SK-N-MC (cell line): Measurements from ENCODE around the gene CSNK1E.
A peak's percentile ranks its signal among the peaks of the same experiment; 100 is the strongest.

ENCODE experiments used
- DNase-seq: peaks from one replicate; pipeline ENCODE4 v3.0.0-alpha.2; 2011; ENCODE audit warnings: low read depth, low spot score
- H3K27ac ChIP-seq: fragments of 200-600 bp; sonication (generic); 2 replicates; pipeline ENCODE4 v1.5.1; 2016; ENCODE audit warnings: mixed run types
- H3K36me3 ChIP-seq: fragments of 200-600 bp; sonication (generic); 2 replicates; pipeline ENCODE4 v1.6.1; 2017; ENCODE audit warnings: antibody characterized with exemption, low read length, mixed read lengths; ENCODE audit not compliant: insufficient read depth
- H3K4me3 ChIP-seq: fragments of 200-600 bp; sonication (generic); 2 replicates; pipeline ENCODE4 v1.5.1; 2016
- H3K9ac ChIP-seq: fragments of 200-600 bp; sonication (generic); 2 replicates; pipeline ENCODE4 v1.8.0; 2017; ENCODE audit warnings: mixed run types, mixed read lengths; ENCODE audit not compliant: insufficient read length
- H3K9me3 ChIP-seq: fragments of 200-600 bp; sonication (generic); 2 replicates; pipeline ENCODE4 v1.6.1; 2017; ENCODE audit warnings: low read depth, mild to moderate bottlenecking, antibody characterized with exemption, low read length, moderate library complexity, mixed read lengths
- EZH2 ChIP-seq: fragments of 200-600 bp; sonication (generic); IDR thresholded peaks from one replicate; pipeline ENCODE4 v1.6.1; 2017; ENCODE audit warnings: antibody characterized with exemption
- FOXP2 ChIP-seq: optimal IDR thresholded peaks from 2 replicates; pipeline ENCODE3; 2011; ENCODE audit warnings: mild to moderate bottlenecking, moderate library complexity; ENCODE audit not compliant: insufficient read depth; ENCODE audit errors: extremely low read length, control extremely low read depth
- POLR2AphosphoS5 ChIP-seq: IDR thresholded peaks from 2 replicates; pipeline ENCODE4 v1.6.1; 2012; ENCODE audit warnings: mild to moderate bottlenecking, low read depth, low read length, borderline replicate concordance

Gene CSNK1E

DNA sequence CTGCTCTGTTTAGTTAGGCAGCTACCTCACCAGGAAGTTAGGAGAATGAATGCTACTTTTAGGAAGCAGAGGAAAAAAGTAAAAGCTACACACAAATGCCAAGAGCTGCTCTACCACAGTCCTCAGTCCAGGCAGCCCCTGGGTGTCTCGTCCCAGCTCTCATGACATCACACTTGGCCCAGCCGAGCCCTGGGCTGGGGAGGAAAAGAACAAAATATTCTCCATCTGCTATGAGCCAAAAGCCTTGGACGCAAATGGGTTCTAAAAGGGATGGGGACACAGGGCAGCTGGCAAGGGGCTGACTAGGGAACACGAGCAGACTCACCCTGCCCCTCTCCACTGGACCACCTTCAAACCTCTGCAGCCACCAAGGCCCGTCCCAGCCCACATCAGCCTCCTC, 70.5 kb downstream of the CSNK1E start:
- Histone ChIP-seq H3K36me3 (no peaks in the 10 kb centered on the region; the same call in 1 of the 2 replicates), H3K4me3 (no peak overlapping the region), H3K9ac (no peak overlapping the region), H3K27ac (no peak overlapping the region), H3K9me3 (no peaks in the 10 kb centered on the region)
- no peak for DNase-seq
- TF ChIP-seq POLR2AphosphoS5 (no peak), FOXP2 (no peak), EZH2 (no peak)

DNA sequence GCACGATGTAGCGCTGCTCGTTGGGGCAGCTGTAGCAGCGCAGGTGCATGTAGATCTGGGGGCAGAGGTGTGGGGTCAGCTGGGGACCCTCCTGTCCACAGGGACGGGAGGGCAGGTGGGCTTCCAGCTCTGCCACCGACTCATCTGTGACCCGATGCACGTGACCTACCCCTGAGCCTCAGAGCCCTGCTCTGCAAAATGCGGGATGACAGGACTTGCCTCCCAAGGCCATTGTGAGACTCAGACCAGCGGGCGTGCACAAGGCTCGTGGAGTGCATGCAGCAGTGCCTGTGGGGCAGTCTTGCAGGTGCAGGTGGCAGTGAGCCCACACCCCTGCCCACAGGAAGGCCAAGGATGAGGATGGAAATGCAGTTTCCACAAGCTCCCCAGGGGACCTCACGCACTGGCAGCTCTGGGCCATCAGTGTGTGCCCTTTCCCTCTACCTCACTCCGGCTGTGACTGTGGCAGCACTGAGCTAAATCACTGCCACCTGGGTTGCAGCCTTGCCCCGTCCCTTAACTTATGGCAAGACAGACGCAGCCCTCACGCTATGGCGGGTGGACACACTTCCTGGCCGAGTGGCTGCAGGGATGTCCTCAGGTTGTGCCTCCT, 71.1 kb downstream of the CSNK1E start:
- no peaks in the 10 kb centered on the region; the same call in 1 of the 2 replicates for H3K36me3 ChIP-seq
- no peak for DNase-seq
- H3K9ac ChIP-seq = no peak overlapping the region
- no peaks in the 10 kb centered on the region for H3K9me3 ChIP-seq
- TF ChIP-seq EZH2 (no peak), FOXP2 (no peak), POLR2AphosphoS5 (no peak)
- H3K27ac ChIP-seq = no peak overlapping the region
- no peak overlapping the region for H3K4me3 ChIP-seq

DNA sequence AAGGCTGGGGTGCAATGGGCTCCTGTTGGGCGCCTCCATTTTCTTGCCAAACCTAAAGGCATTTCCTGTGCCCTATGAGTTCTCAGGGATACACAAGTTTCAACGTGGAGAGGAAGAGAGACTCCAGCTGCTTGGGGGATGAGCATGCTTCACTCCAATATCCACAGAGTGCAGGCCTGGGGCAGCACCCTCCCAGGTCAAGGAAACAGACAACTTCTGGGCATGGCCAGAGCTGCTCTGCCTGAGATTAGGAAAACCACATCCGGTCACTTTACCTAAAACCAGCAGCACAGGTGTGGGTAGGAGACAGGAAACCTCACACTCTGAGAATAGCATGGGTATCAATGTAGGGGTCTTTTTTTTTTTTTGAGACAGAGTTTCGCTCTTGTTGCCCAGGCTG, 73.1 kb downstream of the CSNK1E start:
- H3K27ac ChIP-seq = no peak overlapping the region
- H3K36me3 ChIP-seq = no peaks in the 10 kb centered on the region; the same call in 1 of the 2 replicates
- no peak overlapping the region for H3K9ac ChIP-seq
- no peaks in the 10 kb centered on the region for H3K9me3 ChIP-seq
- no peak for DNase-seq
- no peak overlapping the region for H3K4me3 ChIP-seq
- TF ChIP-seq POLR2AphosphoS5 = no peak
- TF ChIP-seq EZH2 = no peak
- no peak for TF ChIP-seq FOXP2

DNA sequence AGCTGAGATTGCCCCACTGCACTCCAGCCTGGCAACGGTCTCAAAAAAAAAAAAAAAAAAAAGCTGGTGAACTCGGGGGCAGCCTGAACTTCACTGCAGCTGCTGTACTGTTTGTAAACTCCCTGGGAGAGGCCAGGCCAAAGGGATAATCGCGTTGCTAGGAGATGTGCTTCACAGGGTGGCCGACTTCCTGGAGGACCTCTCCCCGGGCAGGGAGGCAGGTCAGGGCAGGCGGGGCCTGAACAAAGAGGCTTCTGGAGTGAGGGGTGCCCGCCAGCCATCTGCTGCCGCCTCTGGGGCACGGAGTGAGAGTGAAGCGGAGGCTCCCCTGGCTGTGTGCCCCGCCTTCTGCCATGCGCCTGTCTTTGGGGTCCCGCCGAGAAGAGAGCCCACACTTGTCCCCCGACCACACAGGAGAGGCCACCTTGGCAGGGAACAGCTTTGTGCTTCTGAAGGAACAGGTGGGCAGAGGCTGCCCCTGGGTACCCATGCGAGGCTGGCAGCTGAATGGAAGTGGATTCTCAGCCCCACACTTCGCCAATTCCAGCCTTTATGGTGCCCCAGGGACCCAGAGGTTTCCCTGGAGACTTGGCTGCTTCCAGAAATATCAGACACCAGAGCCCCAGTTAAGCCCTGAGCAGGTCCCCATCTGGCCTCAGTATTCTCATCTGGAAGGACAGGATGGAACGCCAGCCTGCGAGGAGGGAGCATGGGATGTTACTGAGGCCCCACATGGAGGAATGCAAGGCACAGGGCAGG, 74.0 kb downstream of the CSNK1E start:
- no peak for DNase-seq
- H3K9ac ChIP-seq = no peak overlapping the region
- H3K27ac ChIP-seq = no peak overlapping the region
- H3K36me3 ChIP-seq = no peaks in the 10 kb centered on the region; the same call in 1 of the 2 replicates
- no peak for TF ChIP-seq POLR2AphosphoS5
- no peak for TF ChIP-seq FOXP2
- no peak for TF ChIP-seq EZH2
- no peak overlapping the region for H3K4me3 ChIP-seq
- no peaks in the 10 kb centered on the region for H3K9me3 ChIP-seq

DNA sequence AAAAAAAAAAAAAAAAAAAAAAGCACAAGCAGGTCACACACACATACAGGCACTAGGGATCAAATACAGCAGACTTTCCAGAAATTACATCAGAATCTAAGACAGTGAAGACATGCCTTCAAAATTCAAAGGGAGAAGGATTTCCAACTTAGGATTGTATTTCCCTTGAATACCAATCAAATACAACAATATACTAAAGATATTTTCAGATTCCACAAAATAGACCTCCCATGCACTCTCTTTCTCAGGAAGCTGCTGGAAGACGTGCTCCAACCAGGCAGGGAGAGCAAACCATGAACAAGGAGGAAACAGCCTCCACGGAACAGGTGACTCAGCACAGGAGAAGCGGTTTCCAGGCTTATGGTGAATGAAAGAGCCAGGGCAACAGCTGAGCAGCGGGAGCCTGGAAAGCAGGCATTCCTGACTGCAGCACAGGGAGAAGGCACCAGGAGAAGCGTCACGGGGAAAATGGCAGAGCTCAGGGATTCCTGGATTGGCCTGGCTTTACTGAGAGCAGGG, 76.4 kb downstream of the CSNK1E start:
- Histone ChIP-seq H3K9me3 (no peaks in the 10 kb centered on the region), H3K36me3 (no peaks in the 10 kb centered on the region; the same call in 1 of the 2 replicates), H3K27ac (peak overlapping the region; percentile 89), H3K9ac (peak overlapping the region; percentile 60), H3K4me3 (no peak overlapping the region)
- no peak for DNase-seq
- TF ChIP-seq EZH2 (no peak), POLR2AphosphoS5 (no peak), FOXP2 (no peak)
